MG63 (cell line): ENCODE results near the gene CRLF1. TPM values are rescaled to one million over a fixed set of nuclear protein-coding genes. Genes with fewer than 3 reads are reported as not detected.

Experiments
- DNase-seq: peaks from one replicate; pipeline ENCODE4 v3.0.0-alpha.2; 2020
- H3K27me3 ChIP-seq: fragments of 250-450 bp; sonication (Bioruptor Pico); 2 replicates; pipeline ENCODE4 v1.5.1; 2020; ENCODE audit warnings: mild to moderate bottlenecking, moderate library complexity
- H3K36me3 ChIP-seq: fragments of 250-450 bp; sonication (Bioruptor Pico); 2 replicates; pipeline ENCODE4 v1.5.1; 2020; ENCODE audit warnings: mild to moderate bottlenecking, moderate library complexity
- H3K4me3 ChIP-seq: fragments of 250-450 bp; sonication (Bioruptor Pico); 2 replicates; pipeline ENCODE4 v1.5.1; 2020; ENCODE audit warnings: mild to moderate bottlenecking, moderate library complexity
- H3K9me3 ChIP-seq: fragments of 250-450 bp; sonication (Bioruptor Pico); 2 replicates; pipeline ENCODE4 v1.5.1; 2020; ENCODE audit warnings: mild to moderate bottlenecking, moderate library complexity
- total RNA-seq: library from RNA; depleted of rRNA; stranded (reverse); fragments of >200 nt; shearing (Covaris generic); gene quantifications from 2 replicates; pipeline ENCODE4 v1.2.3, GENCODE V29; 2014; ENCODE audit warnings: low replicate concordance

CRLF1 gene
- total RNA-seq, 1 experiment from 2014 or later: 16.9 TPM

DNA sequence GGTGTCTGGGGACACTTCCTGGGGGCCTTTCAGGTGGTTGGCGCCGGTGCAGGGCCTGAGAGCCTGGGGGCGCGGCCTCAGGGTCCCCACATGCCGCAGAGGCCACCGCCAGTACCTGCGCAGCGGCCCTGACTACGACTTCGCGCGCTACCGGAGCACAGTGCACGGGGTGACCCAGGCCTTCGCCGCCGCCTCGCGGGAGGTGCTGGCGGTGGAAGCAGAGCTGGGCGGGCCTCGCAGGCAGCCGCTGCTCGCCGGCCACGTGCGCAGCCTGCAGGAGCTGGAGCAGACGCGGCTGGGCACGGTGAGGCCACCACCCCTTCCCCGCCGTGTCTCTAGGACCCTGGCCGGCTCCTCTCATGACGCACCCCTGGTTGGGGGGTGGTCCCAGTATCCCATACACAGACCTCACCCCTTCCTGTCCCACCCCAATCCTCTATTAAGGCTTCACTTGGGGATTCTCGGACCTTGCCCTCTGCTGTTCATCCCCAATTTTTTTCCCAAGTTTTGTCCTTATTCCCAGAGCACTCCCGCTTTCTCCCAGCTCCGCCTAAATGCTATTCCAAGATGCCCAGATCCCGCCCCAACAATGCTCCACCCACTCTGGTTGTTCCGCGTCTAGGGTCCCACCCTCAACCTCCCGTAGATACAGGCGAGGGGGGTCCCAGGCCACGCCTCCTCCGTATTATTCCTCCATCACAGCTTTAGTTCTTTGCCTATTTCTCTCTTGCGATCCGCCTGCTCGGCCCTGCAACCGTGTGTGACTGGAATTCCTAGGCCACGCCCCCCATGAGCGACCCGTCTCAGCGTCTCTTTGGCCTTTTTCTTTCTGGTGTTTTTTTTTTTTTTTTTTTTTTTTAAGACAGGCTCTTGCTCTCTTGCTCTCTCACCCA lies 17.0 kb downstream of the CRLF1 start:
- Histone ChIP-seq H3K9me3 (no peaks in the 10 kb centered on the region), H3K36me3 (peaks cover 17% of the 10 kb centered on the region), H3K4me3 (peak overlapping the region; percentile 85), H3K27me3 (no peaks in the 10 kb centered on the region)
- peak; percentile 83 for DNase-seq

DNA sequence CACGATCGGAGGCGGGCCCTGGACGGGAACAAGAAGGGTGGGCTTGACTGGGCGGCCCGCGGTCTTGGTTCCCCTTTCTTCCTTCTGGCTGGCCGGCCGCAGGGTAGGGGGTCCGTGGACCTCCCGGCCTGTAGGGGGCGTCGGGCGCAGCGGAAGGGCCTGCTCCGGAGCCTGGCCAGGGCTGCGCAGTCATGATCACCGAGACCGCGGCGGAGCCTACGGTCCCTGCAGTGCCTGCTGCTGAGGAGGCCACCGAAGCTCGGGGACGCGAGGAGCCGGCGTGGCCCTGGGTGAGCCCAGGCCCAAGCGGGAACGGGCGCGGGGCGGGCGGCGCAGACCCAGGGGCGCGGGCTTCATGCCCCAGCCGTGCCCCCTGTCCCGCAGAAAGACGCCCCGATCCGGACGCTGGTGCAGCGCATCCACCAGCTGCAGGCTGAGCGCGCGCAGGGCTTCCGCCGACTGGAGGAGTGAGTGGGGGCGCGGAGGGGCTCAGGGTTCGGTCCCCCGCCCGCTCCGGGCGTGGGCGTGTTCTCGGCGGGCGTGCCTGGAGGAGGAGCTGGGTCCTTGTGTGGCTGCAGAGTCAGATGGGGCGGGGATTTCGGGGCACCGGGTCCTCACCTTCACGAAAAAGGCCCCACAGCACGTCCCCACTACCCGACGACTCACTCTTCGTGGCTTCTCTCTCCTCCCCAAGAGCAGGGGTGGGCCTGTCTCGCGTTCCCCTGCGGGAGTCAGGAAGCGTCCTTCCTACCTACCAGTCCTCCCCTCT lies 17.8 kb downstream of the CRLF1 start, which contains the start of gene REX1BD:
TSS of gene REX1BD (plus strand) at position 188 of the 769 bp plus-strand sequence. CDS start at position 192, 4 bp downstream.
- H3K4me3 ChIP-seq: peak within 1 kb of the TSS; percentile 85
- H3K27me3 ChIP-seq: no peaks in the 10 kb centered on the region
- peaks cover 17% of the 10 kb centered on the region for H3K36me3 ChIP-seq
- DNase-seq: peak; percentile 93
- H3K9me3 ChIP-seq: no peaks in the 10 kb centered on the region

DNA sequence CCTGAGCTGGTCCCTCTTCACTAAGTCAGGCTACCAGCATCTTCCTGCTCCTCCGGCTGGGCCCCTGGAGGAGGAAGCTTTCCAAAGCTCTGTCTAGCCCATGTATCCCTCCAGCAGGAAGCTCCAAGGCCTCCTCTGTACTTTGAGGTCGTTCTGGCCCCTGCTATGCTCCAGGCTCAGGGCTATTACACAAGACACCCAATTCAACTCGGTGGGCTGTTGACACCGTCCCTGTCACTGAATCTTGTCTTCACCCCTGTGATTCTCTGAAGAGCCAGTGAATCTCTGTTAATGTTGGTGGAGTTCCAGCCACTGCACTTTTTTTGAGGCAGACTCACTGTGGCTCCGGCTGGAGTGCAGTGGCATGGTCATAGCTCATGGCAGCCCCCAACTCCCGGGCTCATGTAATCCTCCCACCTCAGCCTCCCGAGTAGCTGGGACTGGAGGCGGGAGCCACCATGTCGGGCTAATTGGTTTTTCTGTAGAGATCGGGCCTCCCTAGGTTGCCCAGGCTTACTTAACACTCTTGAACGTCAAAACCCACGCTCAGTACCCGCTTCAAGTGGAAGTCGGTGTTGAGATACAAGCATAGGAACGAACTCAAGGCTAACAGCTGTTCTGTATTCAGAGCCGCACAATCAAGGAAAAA lies 18.5 kb downstream of the CRLF1 start:
- no peaks in the 10 kb centered on the region for H3K27me3 ChIP-seq
- peak; percentile 40 for DNase-seq
- H3K36me3 ChIP-seq: peaks cover 17% of the 10 kb centered on the region
- H3K9me3 ChIP-seq: no peaks in the 10 kb centered on the region
- peak overlapping the region; percentile 85 for H3K4me3 ChIP-seq

DNA sequence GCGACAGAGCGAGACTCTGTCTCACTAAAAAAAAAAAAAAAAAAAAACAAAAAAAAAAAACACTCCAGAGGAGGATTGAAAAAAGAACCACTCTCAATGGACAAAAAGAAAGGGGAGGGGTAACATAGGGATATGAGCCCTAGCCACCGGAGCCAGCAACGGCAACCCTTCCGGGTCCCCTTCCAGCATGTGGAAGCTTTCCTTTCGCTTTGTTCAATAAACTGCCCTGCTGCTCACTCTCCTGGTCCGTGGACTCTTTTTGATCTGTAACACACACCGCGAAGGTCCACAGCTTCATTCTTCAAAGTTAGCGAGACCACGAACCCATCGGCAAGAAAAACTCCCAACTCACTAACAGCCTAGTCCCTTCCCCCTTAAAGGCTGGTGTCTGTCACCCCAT lies 19.0 kb downstream of the CRLF1 start:
- no peaks in the 10 kb centered on the region for H3K9me3 ChIP-seq
- H3K36me3 ChIP-seq: peaks cover 17% of the 10 kb centered on the region
- H3K4me3 ChIP-seq: peak overlapping the region; percentile 85
- H3K27me3 ChIP-seq: no peaks in the 10 kb centered on the region
- DNase-seq: no peak

DNA sequence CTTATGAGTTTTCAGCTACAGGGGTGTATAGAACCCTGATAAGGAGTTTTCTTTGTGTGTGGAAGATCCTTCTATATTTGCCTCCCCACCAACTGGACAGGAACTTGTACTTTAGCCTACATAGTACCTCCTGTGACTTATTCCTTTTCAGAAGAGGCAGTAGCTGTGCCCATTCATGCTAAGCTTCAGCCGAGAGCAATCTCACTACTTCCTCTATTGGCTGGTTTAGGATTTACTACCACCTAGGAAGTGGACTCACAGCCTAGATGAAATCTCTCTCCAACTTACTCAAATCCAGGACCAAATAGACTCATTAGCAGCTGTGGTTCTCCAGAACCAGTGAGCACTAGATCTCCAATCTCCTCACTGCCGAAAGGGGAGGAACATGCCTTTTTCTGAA lies 20.3 kb downstream of the CRLF1 start:
- Histone ChIP-seq H3K36me3 (peaks cover 11% of the 10 kb centered on the region), H3K9me3 (no peaks in the 10 kb centered on the region), H3K4me3 (no peak overlapping the region), H3K27me3 (no peaks in the 10 kb centered on the region)
- no peak for DNase-seq

DNA sequence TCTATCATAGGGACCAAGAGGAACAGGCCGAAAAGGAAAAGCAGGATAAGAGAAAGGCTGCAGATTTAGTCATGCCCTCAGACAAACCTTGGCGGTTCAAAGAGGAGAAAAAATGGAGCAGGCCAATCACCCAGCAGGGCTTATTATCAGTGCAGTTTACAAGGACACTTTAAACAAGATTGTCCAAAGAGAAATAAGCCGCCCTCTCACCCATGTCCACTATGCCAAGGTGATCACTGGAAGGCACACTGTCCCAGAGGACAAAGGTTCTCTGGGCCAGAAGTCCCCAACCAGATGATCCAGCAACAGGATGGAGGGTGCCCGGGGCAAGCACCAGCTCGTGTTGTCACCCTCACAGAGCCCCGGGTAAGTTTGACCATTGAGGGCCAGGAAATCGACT lies 26.3 kb downstream of the CRLF1 start:
- Histone ChIP-seq H3K36me3 (peaks cover 27% of the 10 kb centered on the region), H3K4me3 (no peak overlapping the region)

DNA sequence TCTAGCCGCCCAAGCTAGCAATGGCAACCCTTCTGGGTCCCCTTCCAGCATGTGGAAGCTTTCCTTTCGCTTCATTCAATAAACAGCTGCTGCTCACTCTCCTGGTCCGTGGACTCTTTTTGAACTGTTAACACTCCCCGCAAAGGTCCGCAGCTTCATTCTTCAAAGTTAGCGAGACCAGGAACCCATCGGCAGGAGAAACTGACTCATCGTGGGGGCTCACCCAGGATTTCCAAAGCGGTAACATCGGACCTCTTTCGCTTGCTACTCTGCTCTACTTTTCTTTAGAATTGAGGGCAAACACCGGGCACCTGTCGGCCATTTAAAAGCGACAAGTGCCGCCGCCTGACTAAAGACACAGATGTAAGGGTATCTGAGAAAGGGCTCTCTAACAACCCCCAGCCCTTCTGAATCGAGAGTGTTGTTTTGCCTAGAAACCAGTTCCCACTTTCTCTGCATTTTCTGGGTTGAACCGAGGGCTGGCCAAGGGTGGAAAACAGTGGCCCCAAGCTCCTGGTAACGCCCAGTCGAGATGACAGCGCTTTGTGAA lies 29.2 kb downstream of the CRLF1 start:
- H3K9me3 ChIP-seq: no peaks in the 10 kb centered on the region
- DNase-seq: no peak
- peaks cover 56% of the 10 kb centered on the region for H3K36me3 ChIP-seq
- no peak overlapping the region for H3K4me3 ChIP-seq
- no peaks in the 10 kb centered on the region for H3K27me3 ChIP-seq

More for the DNA sequence above, 26.3 kb downstream of the CRLF1 start:
- DNase-seq: no peak
- no peaks in the 10 kb centered on the region for H3K27me3 ChIP-seq
- H3K9me3 ChIP-seq: no peaks in the 10 kb centered on the region

DNA sequence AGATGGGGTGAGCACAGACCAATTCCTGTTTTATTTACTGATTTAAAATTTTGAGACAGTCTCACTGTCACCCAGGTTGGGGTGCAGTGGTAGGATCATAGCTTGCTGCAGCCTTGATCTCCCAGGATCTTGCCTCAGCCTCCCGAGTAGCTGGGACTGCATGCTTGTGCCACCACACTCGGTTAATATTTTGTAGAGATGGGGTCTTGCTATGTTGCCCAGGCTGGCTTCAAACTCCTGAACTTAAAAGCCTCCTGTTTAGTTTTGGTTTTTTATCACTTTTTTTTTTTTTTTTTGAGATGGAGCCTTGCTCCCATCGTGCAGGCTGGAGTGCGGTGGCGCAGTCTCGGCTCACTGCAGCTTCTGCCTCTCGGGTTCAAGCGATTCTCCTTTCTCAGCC lies 30.2 kb downstream of the CRLF1 start:
- H3K27me3 ChIP-seq: no peaks in the 10 kb centered on the region
- H3K9me3 ChIP-seq: no peaks in the 10 kb centered on the region
- H3K36me3 ChIP-seq: peaks cover 63% of the 10 kb centered on the region
- DNase-seq: no peak
- no peak overlapping the region for H3K4me3 ChIP-seq

DNA sequence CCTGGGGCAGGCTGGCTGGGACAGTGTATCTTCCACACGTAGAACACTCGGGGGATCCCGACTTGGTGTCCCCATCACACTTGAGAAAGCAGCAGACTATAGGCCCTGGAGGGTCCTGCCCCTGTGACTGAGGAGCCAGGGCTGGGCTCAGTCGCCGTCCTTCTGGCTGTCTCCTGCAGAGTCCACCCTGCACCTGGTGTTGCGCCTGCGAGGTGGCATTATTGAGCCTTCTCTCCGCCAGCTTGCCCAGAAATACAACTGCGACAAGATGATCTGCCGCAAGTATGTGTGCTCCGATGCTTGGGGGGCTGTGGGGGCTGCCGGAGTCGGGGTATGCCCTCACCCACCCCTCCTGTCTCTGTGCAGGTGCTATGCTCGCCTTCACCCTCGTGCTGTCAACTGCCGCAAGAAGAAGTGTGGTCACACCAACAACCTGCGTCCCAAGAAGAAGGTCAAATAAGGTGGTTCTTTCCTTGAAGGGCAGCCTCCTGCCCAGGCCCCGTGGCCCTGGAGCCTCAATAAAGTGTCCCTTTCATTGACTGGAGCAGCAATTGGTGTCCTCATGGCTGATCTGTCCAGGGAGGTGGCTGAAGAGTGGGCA lies 31.8 kb downstream of the CRLF1 start:
- H3K4me3 ChIP-seq: no peak overlapping the region
- H3K27me3 ChIP-seq: no peaks in the 10 kb centered on the region
- no peak for DNase-seq
- no peaks in the 10 kb centered on the region for H3K9me3 ChIP-seq
- H3K36me3 ChIP-seq: peaks cover 63% of the 10 kb centered on the region

DNA sequence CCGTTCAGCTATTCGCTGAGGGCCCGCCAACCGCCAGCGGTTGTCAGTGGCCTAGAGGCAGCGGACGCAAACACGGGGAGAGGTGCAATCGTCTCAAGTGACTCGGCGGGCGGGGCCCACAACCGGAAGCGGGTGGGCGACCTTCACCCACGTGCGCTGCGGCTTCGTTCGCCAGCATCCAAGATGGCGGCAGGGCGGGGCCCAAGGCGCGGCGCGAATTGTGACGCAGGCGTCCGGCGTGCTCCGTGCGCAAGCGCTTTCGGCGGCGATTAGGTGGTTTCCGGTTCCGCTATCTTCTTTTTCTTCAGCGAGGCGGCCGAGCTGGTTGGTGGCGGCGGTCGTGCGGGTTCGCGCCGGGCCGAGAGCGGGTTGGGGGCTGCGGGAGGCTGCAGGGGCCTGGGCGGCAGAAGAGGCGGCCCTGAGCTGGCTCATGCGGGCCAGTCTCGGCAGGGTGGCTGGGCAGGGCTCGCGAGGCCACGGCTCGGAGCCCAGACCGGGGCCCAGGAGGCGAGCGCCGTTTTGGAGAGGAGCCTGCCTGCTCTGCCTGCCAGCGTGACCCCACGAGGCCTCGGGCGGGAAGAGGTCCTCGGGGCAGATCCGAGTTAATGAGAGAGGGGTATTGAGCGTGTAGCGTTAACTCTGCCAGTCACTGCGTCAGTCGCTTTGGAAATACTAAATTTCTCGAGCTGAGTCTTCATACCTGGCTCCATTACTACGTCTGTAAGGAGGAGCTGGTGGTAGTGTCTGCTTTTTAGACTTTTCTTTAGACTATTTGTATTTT lies 34.8 kb downstream of the CRLF1 start, which contains the start of gene UBA52:
TSS of gene UBA52 (plus strand) at position 294 of the 781 bp plus-strand sequence. CDS start 1,444 bp downstream, outside the sequence.
- Histone ChIP-seq H3K27me3 (no peaks in the 10 kb centered on the region), H3K9me3 (no peaks in the 10 kb centered on the region), H3K4me3 (peak within 1 kb of the TSS; percentile 87), H3K36me3 (peaks cover 72% of the 10 kb centered on the region)
- peak; percentile 99 for DNase-seq

DNA sequence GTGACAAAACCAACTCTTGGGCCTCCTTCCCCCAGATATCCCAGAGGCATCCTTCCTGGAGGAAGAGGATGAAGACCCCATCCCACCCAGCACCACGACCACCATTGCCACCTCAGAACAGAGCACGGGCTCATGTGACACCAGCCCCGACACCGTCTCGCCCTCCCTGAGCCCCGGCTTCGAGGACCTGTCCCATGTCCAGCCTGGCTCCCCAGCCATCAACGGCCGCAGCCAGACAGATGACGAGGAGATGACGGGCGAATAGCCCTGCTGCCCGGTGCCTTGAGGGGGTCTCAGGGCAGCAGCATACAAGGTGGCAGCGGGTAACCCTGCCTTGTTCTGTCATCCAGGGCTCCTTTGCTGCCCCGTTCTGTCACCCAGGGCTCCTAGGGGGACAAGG lies 38.2 kb downstream of the CRLF1 start:
- no peaks in the 10 kb centered on the region for H3K27me3 ChIP-seq
- no peak for DNase-seq
- no peaks in the 10 kb centered on the region for H3K9me3 ChIP-seq
- peaks cover 65% of the 10 kb centered on the region for H3K36me3 ChIP-seq
- no peak overlapping the region for H3K4me3 ChIP-seq

DNA sequence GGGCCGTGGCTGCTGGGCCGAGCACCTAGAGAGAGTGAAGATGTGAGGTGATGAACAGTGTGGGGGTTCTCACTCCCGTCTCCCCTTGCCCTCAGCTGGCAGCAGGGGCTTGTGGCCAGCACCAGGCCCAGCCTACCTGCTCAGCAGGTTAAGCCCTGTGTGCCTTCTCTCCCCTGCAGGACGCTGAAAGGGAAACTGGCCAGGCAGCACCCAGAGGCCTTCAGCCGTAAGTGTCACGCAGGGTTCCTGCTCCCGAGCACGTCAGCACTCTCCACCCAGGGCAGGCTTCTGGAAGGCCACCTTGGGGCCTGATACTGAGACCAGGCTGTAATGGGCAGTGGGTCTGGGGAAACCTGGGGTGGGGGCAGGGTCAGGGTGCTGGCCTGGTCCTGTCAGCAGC lies 39.6 kb downstream of the CRLF1 start:
- no peaks in the 10 kb centered on the region for H3K9me3 ChIP-seq
- no peaks in the 10 kb centered on the region for H3K27me3 ChIP-seq
- DNase-seq: no peak
- H3K36me3 ChIP-seq: peaks cover 63% of the 10 kb centered on the region
- H3K4me3 ChIP-seq: no peak overlapping the region

DNA sequence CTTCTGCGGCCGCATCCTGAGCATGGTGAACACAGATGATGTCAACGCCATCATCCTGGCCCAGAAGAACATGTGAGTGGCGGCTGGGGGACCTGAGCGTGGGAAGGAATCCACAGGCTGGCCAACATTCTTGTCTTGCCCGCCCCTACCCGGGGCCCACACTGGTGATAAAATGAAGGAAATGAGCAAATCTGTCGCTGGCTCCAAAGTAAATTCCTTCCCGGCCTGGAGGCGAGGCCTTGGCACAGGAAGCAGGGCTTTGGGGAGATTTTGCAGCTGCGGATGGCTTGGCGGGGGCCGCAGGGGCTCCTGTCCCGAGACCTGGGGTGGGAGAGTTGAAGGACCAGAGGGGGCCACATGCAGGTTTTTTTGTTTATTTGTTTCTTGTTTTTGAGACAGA lies 44.5 kb downstream of the CRLF1 start:
- Histone ChIP-seq H3K27me3 (no peaks in the 10 kb centered on the region), H3K4me3 (no peak overlapping the region), H3K9me3 (no peaks in the 10 kb centered on the region), H3K36me3 (peaks cover 63% of the 10 kb centered on the region)
- no peak for DNase-seq

DNA sequence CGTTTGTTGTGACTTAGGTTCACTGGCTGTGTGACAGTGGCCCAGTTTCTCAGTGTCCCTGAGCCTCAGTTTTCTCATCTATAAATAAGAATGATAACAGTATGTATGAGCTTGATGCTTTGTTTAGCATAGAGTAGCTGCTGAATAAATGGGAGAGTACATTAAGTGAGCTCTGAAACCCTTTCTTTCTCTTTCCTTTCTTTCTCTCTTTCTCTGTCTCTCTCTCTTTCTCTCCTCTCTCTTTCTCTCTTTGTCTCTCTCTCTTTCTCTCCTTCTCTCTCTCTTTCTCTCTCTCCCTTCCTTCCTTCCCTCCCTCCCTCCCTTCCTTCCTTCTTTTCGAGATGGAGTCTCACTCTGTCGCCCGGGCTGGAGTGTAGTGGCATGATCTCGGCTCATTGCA lies 46.9 kb downstream of the CRLF1 start:
- no peak for DNase-seq
- no peaks in the 10 kb centered on the region for H3K9me3 ChIP-seq
- H3K27me3 ChIP-seq: no peaks in the 10 kb centered on the region
- H3K36me3 ChIP-seq: peaks cover 47% of the 10 kb centered on the region
- no peak overlapping the region; the same call in 1 of the 2 replicates for H3K4me3 ChIP-seq

DNA sequence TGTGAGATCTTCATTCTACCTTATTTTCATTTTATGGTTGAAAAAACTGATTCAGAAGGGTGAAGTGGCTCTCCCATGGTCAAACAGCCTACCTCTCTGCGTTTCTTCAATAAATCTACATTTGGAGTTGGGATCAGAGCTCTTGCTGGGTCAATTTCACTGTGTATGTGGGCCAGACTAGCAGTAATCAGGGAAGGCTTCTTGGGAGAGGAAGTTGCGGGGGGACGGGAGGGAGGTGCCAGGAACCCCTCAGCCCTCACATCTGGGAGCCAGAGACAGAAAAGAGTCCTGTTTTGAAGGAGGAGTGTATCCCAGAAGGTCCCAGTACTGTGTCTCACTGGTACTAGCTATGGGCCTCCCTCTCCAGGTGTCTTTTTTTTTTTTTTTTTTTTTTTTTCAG lies 48.0 kb downstream of the CRLF1 start:
- Histone ChIP-seq H3K4me3 (peak overlapping the region; percentile 74), H3K36me3 (peaks cover 36% of the 10 kb centered on the region), H3K9me3 (no peaks in the 10 kb centered on the region), H3K27me3 (no peaks in the 10 kb centered on the region)
- DNase-seq: no peak

DNA sequence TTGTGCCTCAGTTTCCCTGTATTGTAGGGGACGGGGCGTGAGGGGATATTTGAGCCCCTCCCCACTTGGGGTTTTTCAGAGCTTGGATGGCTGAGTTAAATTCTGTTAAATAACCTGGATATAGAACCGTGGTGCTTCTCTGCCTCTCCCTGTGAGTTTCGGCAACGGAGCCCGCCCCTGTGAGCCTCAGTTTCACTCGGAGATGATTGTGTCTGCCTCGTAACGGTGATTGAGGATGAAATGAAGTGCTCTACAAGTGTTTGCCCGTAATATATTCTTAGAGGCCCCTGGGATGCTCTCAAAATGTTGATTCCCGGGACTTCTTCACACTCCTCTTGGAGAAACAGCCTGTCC lies 48.4 kb downstream of the CRLF1 start:
- no peak for DNase-seq
- no peaks in the 10 kb centered on the region for H3K9me3 ChIP-seq
- no peaks in the 10 kb centered on the region for H3K27me3 ChIP-seq
- H3K4me3 ChIP-seq: peak overlapping the region; percentile 74
- H3K36me3 ChIP-seq: peaks cover 32% of the 10 kb centered on the region
